ENCODE measurements around the gene KRT71.

Gene KRT71

GRCh38 chr12:52496054-52496453 lies 56.9 kb downstream of the KRT71 start:
- H3K4me1 Mint-ChIP-seq, result peaks cover 5 to 7% of the 10 kb centered on the region in 2 donors
- ATAC-seq (replicated peaks) (no peak), DNase-seq (no peak)
- no peaks in the 10 kb centered on the region for H3K36me3 Mint-ChIP-seq
- H3K27me3 Mint-ChIP-seq, result peaks cover 25 to 38% of the 10 kb centered on the region in 2 donors
- peaks cover 0 to 1% of the 10 kb centered on the region in 2 donors for H3K9me3 Mint-ChIP-seq
- no peak overlapping the region for H3K27ac Mint-ChIP-seq
- H3K4me3 Mint-ChIP-seq, result no peak overlapping the region

GRCh38 chr12:52495389-52495788 lies 57.6 kb downstream of the KRT71 start:
- DNase-seq, result no peak
- no peak for ATAC-seq (replicated peaks)
- H3K27me3 Mint-ChIP-seq, result peaks cover 25 to 40% of the 10 kb centered on the region in 2 donors
- peaks cover 5 to 7% of the 10 kb centered on the region in 2 donors for H3K4me1 Mint-ChIP-seq
- no peak overlapping the region for H3K27ac Mint-ChIP-seq
- no peak overlapping the region for H3K4me3 Mint-ChIP-seq
- peaks cover 0 to 1% of the 10 kb centered on the region in 2 donors for H3K9me3 Mint-ChIP-seq
- no peaks in the 10 kb centered on the region for H3K36me3 Mint-ChIP-seq

GRCh38 chr12:52494518-52494917 lies 58.4 kb downstream of the KRT71 start:
- H3K4me1 Mint-ChIP-seq, result peaks cover 5 to 7% of the 10 kb centered on the region in 2 donors
- no peak for DNase-seq
- H3K36me3 Mint-ChIP-seq, result no peaks in the 10 kb centered on the region
- ATAC-seq (replicated peaks), result no peak
- peaks cover 0 to 1% of the 10 kb centered on the region in 2 donors for H3K9me3 Mint-ChIP-seq
- no peak overlapping the region for H3K4me3 Mint-ChIP-seq
- no peak overlapping the region for H3K27ac Mint-ChIP-seq
- peaks cover 25 to 40% of the 10 kb centered on the region in 2 donors for H3K27me3 Mint-ChIP-seq

- Mint-ChIP-seq H3K36me3 (no peaks in the 10 kb centered on the region), H3K27ac (no peak overlapping the region), H3K4me1 (peaks cover 5 to 7% of the 10 kb centered on the region in 2 donors), H3K9me3 (peaks cover 0 to 1% of the 10 kb centered on the region in 2 donors), H3K4me3 (no peak overlapping the region), H3K27me3 (peaks cover 25 to 40% of the 10 kb centered on the region in 2 donors)
- no peak for DNase-seq
- ATAC-seq (replicated peaks), result no peak
Observed at GRCh38 chr12:52494100-52494499, 58.8 kb downstream of the KRT71 start.
